HCT116 (cell line): ENCODE results near the gene DCST2.

ENCODE experiments used
- CTCF ChIP-seq, 3 experiments: fragments of 200-600 bp in 1 of 3; sonication (generic) in 1 of 3; IDR thresholded peaks in 2 of 3; conservative IDR thresholded peaks in 1 of 3; 2 replicates each; pipeline ENCODE4 v1.5.1; 2012 to 2017; ENCODE audit warnings: low read depth in 2 of 3, low read length in 2 of 3, antibody characterized with exemption in 1 of 3, borderline replicate concordance in 1 of 3, control low read depth in 1 of 3, mild to moderate bottlenecking in 1 of 3, mixed read lengths in 1 of 3, mixed run types in 1 of 3, moderate library complexity in 1 of 3; ENCODE audit not compliant: insufficient read depth in 1 of 3
- EZH2 ChIP-seq: fragments of 200-600 bp; sonication (generic); IDR thresholded peaks from 2 replicates; pipeline ENCODE4 v1.6.1; 2017; ENCODE audit warnings: antibody characterized with exemption, mixed run types
- EZH2phosphoT487 ChIP-seq: fragments of 200-600 bp; IDR thresholded peaks from 2 replicates; pipeline ENCODE4 v1.6.1; 2018; ENCODE audit warnings: antibody characterized with exemption, borderline replicate concordance
- FOSL1 ChIP-seq: IDR thresholded peaks from 2 replicates; pipeline ENCODE4 v1.6.1; 2012; ENCODE audit warnings: low read depth
- POLR2A ChIP-seq: IDR thresholded peaks from 2 replicates; pipeline ENCODE4 v1.7.0; 2011; ENCODE audit warnings: borderline replicate concordance; ENCODE audit not compliant: insufficient read depth, insufficient read length; ENCODE audit errors: extremely low read depth
- POLR2AphosphoS5 ChIP-seq: IDR thresholded peaks from 2 replicates; pipeline ENCODE4 v1.6.1; 2011; ENCODE audit warnings: mild to moderate bottlenecking, low read depth, low read length, moderate library complexity
- REST ChIP-seq: IDR thresholded peaks from 2 replicates; pipeline ENCODE4 v1.6.1; 2012; ENCODE audit warnings: low read depth
- TCF7L2 ChIP-seq: IDR thresholded peaks from 2 replicates; pipeline ENCODE4 v1.7.0; 2011; ENCODE audit warnings: borderline replicate concordance, inconsistent platforms; ENCODE audit not compliant: insufficient read depth, insufficient read length; ENCODE audit errors: extremely low read depth
- YY1 ChIP-seq: IDR thresholded peaks from 2 replicates; pipeline ENCODE4 v1.6.1; 2011; ENCODE audit warnings: low read length, low read depth, moderate library complexity, mild to moderate bottlenecking; ENCODE audit not compliant: insufficient replicate concordance; ENCODE audit errors: extremely low read depth

DNA sequence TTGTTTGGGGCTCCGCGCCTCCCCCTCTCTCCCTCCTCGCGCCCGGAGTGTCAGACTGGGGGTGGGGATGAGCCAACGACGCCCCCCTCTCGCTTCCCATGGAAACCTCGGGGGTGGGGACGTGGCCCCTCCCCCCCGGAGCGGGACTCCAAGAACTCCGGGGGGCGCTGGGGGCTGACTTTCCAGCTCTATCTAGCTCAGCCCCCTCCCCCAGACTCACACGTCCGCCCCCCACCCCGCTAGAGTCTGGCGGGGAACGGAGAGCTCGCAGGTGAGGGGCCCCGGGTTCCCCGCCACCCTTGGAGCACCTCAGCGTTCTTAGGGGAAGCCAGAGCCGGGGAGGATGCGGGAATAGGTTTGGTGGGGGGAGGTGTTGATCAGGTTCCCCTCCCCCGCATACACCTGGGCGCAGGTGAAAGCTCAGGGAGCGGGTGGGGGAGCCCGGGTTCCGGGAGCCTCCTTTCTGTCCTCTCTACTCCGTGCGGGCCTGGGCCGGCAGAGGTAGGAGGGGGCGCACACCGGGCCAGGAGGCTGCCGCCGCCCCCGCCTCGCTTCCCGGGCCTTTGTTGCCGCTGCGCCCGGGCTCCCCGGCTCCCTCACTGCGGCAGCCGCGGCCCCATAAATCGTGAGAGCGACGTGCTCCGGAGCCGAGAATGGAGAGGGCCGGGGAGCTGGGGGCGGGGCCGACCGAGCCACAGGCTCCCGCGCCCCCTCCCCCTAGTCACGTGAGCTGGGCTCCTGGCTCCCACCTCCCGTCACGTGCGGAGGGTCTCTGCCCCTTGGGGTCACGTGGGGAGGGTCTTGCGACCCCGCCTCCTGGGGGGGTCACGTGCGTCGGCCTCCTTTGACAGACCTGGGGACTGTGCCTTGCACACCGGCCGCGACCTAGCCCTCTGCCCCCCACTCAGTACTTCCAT lies 47.0 kb upstream of the DCST2 start:
- TF ChIP-seq REST (no peak), CTCF (IDR thresholded peaks at IDR 0.05 in 2 of 3, conservative IDR thresholded peaks at IDR 0.05 in 1 of 3; ENCODE audit: borderline replicate concordance in 1 of 3, insufficient read depth in 1 of 3, low read depth in 2 of 3, low read length in 2 of 3) (no peak), YY1 (no peak), POLR2AphosphoS5 (no peak), TCF7L2 (peak; percentile 69), FOSL1 (no peak), POLR2A (no peak), EZH2phosphoT487 (no peak), EZH2 (no peak)
